DND-41 (cell line): ENCODE results near the gene FAM72C.
"Not testable (repeated sequence)": the region's sequence is repeated elsewhere in the genome, so short reads cannot be mapped to it uniquely, and the experiment has no call there.

Source experiments
- ATAC-seq: fragments of 200-7000 bp; cut with Tn5 transposase; 3 replicates; pipeline ENCODE4 v1.9.1; 2021; ENCODE audit warnings: low read depth; ENCODE audit not compliant: insufficient read depth
- DNase-seq: peaks from one replicate; pipeline ENCODE4 v3.0.0-alpha.2; 2020
- H2AFZ ChIP-seq: 2 replicates; pipeline ENCODE4 v1.6.0; 2012; ENCODE audit warnings: low read depth, low read length
- H3K27ac ChIP-seq: 2 replicates; pipeline ENCODE4 v1.5.1; 2012; ENCODE audit warnings: low read length, inconsistent platforms
- H3K27me3 ChIP-seq: fragments of 200-600 bp; sonication (generic); 2 replicates; pipeline ENCODE4 v1.6.0; 2012; ENCODE audit warnings: low read length, mild to moderate bottlenecking, inconsistent platforms; ENCODE audit not compliant: insufficient read depth, poor library complexity
- H3K36me3 ChIP-seq: 2 replicates; pipeline ENCODE4 v1.5.1; 2012; ENCODE audit warnings: low read length, inconsistent platforms; ENCODE audit not compliant: insufficient read depth
- H3K4me1 ChIP-seq: 2 replicates; pipeline ENCODE4 v1.5.1; 2012; ENCODE audit warnings: mild to moderate bottlenecking, low read length; ENCODE audit not compliant: insufficient read depth
- H3K4me2 ChIP-seq: 2 replicates; pipeline ENCODE4 v1.6.0; 2012; ENCODE audit warnings: mild to moderate bottlenecking, moderate library complexity, low read length, inconsistent platforms; ENCODE audit not compliant: insufficient read depth
- H3K4me3 ChIP-seq, 2 experiments: fragments of 200-600 bp in 1 of 2; shearing (Covaris generic) in 1 of 2; 2 replicates each; pipeline ENCODE4 v1.5.1; 2012 to 2016; ENCODE audit warnings: inconsistent platforms in 2 of 2, low read length in 2 of 2, mild to moderate bottlenecking in 2 of 2, low read depth in 1 of 2, moderate library complexity in 1 of 2
- H3K79me2 ChIP-seq: 2 replicates; pipeline ENCODE4 v1.6.0; 2012; ENCODE audit warnings: low read length, inconsistent platforms; ENCODE audit not compliant: insufficient read depth
- H3K9ac ChIP-seq: 2 replicates; pipeline ENCODE4 v1.6.0; 2012; ENCODE audit warnings: low read depth, mild to moderate bottlenecking, inconsistent platforms, low read length, moderate library complexity
- H3K9me3 ChIP-seq: 2 replicates; pipeline ENCODE4 v1.5.1; 2012; ENCODE audit warnings: low read length, moderate library complexity, mild to moderate bottlenecking, inconsistent platforms; ENCODE audit not compliant: insufficient read depth, severe bottlenecking
- H4K20me1 ChIP-seq: 2 replicates; pipeline ENCODE4 v1.6.0; 2012; ENCODE audit warnings: low read length; ENCODE audit not compliant: insufficient read depth

Gene FAM72C

DNA sequence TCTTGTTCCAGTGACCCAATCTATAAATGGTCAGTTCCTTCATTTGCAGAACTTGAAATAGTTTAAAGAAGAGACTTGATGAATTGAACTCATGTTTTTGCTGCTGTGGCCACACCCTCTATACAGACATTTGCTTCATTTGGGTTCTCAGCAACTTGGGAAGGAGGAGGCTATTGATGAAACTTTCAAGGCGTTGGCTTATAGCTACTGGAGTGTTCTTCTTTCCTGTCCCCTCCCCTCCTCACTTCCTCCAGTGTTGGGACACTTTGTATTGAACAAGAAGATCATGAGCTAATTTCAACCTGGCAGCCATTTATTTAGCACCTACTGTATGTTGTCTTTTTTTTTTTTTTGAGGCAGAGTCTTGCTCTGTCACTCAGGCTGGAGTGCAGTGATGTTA is 17.9 kb upstream of the FAM72C start:
- H3K36me3 ChIP-seq, H2AFZ ChIP-seq, H3K9ac ChIP-seq, H3K27ac ChIP-seq, DNase-seq, H3K4me2 ChIP-seq, H3K27me3 ChIP-seq, H4K20me1 ChIP-seq, H3K4me1 ChIP-seq, H3K9me3 ChIP-seq, ATAC-seq, H3K4me3 ChIP-seq, H3K79me2 ChIP-seq: not testable (repeated sequence)

DNA sequence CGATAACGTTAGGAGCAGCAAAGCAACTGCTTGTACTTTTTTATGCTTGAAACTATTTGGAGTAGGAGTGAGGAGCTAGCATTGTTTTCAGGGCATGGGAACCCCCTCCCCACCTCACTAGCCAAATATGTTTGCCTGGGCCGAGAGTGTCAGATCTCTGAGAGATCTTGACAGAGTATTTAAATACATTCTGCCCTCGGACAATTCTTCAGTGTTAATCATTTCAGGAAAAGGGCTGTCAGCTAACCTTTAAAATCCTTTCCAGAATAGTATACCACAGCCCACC is 17.6 kb upstream of the FAM72C start:
- H3K4me1 ChIP-seq, H3K9ac ChIP-seq, H4K20me1 ChIP-seq, H3K27ac ChIP-seq, H3K36me3 ChIP-seq, DNase-seq, H2AFZ ChIP-seq, H3K27me3 ChIP-seq, ATAC-seq, H3K4me2 ChIP-seq, H3K79me2 ChIP-seq, H3K9me3 ChIP-seq, H3K4me3 ChIP-seq: not testable (repeated sequence)

DNA sequence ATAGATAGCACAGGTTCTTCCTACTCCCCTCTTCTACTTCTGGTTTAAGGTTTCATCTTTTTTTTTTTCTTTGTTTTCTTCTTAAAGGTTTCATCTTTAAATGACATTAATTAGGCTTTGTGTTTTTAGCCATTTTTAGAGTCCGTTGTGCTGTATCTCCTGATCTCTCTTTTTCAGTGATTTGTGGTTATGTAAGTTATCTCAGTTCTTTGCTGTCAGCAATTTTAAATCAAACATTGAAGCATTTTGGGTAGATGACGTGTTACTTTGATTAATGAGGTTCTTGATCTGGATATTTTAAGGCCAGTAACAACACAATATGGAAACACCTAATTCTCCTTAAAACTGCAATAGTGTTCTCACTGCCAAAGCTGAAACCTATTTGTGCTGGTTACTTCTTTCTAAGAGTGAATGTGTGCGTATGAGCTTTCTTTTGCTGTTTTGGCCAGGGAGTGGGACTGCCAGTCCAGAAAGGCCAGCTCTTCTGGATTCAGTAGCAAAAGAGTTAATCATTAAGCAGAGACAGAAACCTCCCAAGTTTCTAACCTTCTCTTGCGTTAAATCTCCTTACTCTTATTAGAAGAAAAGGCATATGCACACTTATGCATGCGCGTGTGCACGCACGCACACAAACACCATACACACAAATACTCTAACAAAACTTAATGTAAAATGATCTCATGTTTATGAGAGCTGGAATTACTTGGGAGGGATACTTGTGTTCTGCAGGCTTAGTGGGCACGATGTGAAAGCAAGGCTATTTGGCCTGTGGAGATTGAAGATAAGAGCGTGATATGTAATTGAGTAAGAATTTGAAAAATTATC is 17.0 kb upstream of the FAM72C start:
- not testable (repeated sequence) for H3K27me3 ChIP-seq, H3K27ac ChIP-seq, H3K79me2 ChIP-seq, ATAC-seq, H3K4me2 ChIP-seq, H4K20me1 ChIP-seq, H3K9ac ChIP-seq, H3K9me3 ChIP-seq, H2AFZ ChIP-seq, H3K4me1 ChIP-seq, H3K4me3 ChIP-seq, DNase-seq, H3K36me3 ChIP-seq

DNA sequence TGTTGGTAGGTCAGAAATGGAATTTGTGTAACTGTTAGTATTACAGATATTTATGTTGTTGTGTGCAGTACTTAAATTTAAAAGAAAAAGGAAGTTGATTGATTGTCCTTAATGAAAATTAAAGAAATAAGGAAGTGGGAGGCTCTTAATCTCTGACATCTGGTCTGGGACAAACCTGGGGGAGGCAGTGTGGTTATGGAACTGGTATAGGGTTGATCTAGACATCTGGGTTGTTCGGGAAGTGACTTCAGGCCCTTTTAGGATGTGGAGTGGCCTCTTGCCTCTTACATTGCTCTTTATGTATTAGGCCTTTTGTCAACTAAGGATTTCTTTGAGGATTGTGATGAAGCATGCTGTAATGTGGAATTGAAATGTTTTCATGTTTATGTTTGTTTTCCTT is 16.1 kb upstream of the FAM72C start:
- not testable (repeated sequence) for H2AFZ ChIP-seq

DNA sequence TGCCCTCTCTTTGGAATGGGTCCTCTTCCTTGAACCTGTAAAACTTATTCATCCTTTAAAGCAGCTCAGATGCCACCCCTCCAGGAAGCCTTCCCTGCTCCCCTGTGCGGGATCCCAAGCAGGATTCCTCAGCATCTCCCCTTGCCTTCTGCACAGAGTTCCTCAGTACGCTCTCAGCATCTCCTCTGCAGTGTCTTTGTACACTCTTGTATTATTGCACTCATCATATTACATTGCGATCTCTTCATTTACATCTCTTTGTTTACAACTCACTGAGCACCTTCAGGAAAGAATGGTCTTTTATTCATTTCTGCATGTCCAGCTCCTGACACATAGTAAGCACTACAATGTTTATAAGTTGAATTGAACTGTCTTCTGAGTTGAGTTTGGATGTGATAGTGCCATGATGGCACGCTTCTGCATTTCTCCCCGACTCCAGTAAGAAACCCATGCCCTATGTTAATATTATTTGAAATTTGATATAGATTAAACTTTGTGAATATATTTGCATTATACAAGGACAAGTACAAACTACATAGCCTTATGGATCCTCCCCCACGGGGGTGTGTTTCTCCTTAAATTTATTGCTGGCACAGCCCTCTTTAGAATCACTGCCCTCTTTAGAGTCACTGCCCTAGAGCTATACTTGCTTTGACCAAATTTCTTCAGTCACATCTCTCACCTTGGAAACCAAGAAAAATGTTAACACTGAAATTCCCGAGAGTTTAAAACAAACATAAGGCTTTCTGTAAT is 13.1 kb upstream of the FAM72C start:
- H3K79me2 ChIP-seq, H3K27ac ChIP-seq, H3K27me3 ChIP-seq, ATAC-seq, H3K4me1 ChIP-seq, H3K36me3 ChIP-seq, DNase-seq, H4K20me1 ChIP-seq, H3K9ac ChIP-seq, H3K4me2 ChIP-seq, H2AFZ ChIP-seq, H3K9me3 ChIP-seq, H3K4me3 ChIP-seq: not testable (repeated sequence)

More for the DNA sequence above, 16.1 kb upstream of the FAM72C start:
- H3K4me3 ChIP-seq, H3K4me2 ChIP-seq, H3K27ac ChIP-seq, H3K9me3 ChIP-seq, DNase-seq, H3K9ac ChIP-seq, H3K4me1 ChIP-seq, ATAC-seq, H4K20me1 ChIP-seq, H3K27me3 ChIP-seq, H3K36me3 ChIP-seq, H3K79me2 ChIP-seq: not testable (repeated sequence)

DNA sequence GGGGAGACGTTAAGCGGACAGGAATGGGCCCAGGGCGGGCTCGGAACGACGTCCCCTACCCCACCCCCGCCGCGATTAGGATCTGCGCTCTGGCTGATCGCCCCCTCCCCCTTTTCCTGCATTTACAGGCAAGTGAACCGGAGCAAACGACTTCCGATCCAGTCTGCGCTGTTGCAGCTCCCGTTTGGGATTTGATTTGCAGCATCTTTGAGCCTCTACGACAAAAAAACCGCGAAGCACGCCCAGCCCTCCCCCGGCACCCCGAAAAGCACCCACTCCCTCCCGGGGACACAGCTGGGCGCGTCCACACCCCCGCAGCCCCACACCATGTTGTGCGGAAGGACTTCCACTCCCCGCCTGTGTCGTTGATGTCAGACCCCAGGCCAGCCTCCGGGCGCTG is 2.6 kb upstream of the FAM72C start:
- H3K79me2 ChIP-seq, H3K4me1 ChIP-seq, H3K9ac ChIP-seq, H4K20me1 ChIP-seq, H3K27ac ChIP-seq, H3K36me3 ChIP-seq, H3K9me3 ChIP-seq, H3K27me3 ChIP-seq, ATAC-seq, H2AFZ ChIP-seq: not testable (repeated sequence)
- peak overlapping the region; percentile 36; the same call in 1 of the 2 replicates for H3K4me2 ChIP-seq
- DNase-seq = peak; percentile 14
- H3K4me3 ChIP-seq = peak overlapping the region in 1 of 2 experiments; percentile 44; a peak in 2 of 4 replicates

DNA sequence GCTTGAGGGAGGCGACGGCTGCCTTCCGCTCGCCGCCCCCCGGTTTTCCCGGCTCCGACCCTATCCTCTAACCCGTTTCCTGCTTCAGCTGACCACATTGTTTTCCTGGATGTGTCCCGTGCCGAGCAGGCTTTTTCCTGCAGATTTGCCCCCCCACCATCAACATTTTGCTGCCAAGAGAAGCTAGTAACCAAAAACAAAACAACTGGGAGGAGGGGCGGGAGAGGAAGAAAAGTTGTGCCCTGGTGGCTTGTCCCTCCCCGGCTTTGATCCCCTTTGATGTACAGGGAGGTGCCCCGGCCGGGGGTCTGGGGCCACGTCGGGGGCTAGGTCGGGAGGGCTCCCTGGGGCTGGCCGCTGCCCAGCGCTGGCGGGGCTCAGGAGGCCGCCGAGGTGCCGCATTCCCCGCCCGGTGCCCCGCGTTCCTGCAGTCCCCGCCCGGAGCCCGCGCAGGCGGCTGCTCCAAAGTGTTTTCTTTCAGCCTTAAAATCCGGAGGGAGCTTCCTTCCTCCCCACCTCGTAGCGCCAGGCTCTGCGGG is 2.2 kb upstream of the FAM72C start:
- H2AFZ ChIP-seq, H3K27ac ChIP-seq, H3K4me1 ChIP-seq, H3K9me3 ChIP-seq, H3K9ac ChIP-seq, H3K27me3 ChIP-seq, H3K36me3 ChIP-seq, H4K20me1 ChIP-seq, ATAC-seq, H3K79me2 ChIP-seq: not testable (repeated sequence)
- Histone ChIP-seq H3K4me3 (peak overlapping the region in 1 of 2 experiments; percentile 41; a peak in 1 of 4 replicates), H3K4me2 (peak overlapping the region; percentile 31; the same call in 1 of the 2 replicates)
- peak; percentile 4 for DNase-seq

DNA sequence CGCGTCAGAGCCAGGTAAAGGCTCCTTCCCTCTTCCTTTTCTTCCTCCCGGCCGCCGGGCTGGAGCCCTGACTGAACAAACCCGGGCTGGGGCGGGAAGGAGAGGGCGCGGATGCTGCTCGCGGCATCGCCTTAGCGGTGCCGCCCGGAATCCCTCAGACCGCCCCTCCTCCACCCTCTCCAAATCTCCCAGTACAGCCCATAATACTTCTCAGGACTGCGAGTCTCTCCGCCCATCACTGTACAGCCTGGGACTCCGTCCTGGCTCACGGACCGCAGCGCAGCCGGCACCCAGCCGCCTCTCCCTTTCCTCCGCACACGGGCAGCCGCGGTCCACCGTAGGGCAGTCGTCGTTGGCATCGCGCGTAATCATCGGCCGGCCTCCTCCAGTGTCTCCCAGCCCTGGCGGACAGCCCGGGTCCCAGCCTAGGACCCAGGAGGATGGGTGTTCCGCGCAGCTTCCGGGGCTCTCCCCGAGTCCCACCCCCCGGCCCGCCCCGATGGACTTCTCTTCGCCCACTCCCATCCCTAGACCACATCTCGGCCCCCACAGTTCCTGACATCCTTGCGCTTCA is 1.1 kb upstream of the FAM72C start:
- H3K79me2 ChIP-seq, H3K9me3 ChIP-seq, H3K4me2 ChIP-seq, H3K4me3 ChIP-seq, H3K4me1 ChIP-seq, H3K27me3 ChIP-seq, H4K20me1 ChIP-seq, DNase-seq, H3K9ac ChIP-seq, H2AFZ ChIP-seq, H3K27ac ChIP-seq, H3K36me3 ChIP-seq: not testable (repeated sequence)
- ATAC-seq = peak; percentile 30
